GM19372 (cell line): ENCODE data around the gene SUN1.
"Not testable (repeated sequence)": the region's sequence is repeated elsewhere in the genome, so short reads cannot be mapped to it uniquely, and the experiment has no call there.

Experiments used
- ATAC-seq: cut with Tn5 transposase; IDR thresholded peaks from one replicate; pipeline ENCODE4 v1.9.1; 2021; ENCODE audit warnings: mild to moderate bottlenecking, low read depth, moderate library complexity; ENCODE audit not compliant: unreplicated experiment

The SUN1 gene

DNA sequence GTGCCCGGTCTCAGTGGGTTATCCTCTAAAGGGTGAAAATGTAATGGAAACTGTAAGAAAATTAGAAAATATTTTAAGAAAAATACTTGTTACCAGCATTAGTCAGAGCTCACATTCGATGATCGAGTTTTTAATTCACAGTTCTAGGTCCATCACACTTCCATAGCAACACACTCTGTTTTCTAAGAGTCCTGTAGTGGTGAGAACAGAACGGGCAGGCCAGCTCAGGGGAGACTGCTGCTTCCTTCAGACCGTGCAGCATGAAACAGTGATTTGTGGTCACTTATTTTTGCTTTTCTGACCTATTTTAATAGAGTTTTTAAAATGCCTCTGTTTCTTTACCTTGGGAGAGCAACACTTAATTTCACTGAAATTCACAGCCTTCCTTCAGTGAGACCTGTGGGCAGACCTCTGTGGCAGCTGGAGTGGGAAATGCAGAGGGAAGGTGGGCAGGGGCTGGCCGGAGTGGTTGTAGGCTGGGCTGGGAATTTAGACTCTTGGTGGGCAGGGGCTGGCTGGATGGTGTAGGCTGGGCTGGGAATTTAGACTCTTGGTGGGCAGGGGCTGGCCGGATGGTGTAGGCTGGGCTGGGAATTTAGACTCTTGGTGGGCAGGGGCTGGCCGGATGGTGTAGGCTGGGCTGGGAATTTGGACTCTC is 1.5 kb downstream of the SUN1 start:
- no peak for ATAC-seq

DNA sequence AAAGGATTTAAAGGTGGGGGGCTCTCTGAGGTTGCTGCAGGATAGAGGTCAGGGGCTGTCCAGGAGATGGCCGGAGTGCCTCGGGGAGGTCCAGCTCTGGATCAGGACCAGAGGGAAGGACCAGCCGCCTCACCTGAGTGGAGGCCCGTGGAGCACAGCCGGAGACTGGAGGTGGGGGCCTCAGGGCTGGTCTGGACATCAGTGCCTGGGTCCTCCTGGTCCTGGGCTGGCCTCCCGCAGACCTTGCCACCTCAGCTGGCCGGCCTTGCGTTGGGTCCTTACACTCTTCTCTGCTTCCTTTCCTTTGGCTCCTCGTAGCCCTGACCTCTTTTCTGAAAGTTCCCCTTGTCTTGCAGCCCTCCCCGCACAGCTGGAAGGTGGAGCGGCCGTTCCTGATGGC is 2.0 kb downstream of the SUN1 start:
- ATAC-seq, result no peak

DNA sequence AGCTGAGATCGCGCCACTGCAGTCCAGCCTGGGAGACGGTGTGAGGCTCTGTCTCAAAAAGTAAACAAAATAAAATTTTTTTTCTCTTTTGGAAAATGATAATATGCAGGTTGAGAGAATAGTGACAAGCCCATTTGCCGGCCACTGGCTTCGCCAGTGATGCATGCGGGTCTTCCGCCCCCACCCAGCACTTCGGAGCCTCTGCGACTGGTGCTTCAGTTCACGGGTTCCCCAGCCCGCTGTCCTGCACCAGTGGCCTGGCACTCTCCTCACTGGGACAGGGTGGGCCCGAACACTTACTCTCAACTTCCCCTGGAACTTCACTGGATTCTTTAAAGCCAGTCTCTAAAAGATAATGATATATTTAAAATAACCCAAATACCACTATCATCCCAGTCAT is 2.7 kb downstream of the SUN1 start:
- ATAC-seq, result no peak

DNA sequence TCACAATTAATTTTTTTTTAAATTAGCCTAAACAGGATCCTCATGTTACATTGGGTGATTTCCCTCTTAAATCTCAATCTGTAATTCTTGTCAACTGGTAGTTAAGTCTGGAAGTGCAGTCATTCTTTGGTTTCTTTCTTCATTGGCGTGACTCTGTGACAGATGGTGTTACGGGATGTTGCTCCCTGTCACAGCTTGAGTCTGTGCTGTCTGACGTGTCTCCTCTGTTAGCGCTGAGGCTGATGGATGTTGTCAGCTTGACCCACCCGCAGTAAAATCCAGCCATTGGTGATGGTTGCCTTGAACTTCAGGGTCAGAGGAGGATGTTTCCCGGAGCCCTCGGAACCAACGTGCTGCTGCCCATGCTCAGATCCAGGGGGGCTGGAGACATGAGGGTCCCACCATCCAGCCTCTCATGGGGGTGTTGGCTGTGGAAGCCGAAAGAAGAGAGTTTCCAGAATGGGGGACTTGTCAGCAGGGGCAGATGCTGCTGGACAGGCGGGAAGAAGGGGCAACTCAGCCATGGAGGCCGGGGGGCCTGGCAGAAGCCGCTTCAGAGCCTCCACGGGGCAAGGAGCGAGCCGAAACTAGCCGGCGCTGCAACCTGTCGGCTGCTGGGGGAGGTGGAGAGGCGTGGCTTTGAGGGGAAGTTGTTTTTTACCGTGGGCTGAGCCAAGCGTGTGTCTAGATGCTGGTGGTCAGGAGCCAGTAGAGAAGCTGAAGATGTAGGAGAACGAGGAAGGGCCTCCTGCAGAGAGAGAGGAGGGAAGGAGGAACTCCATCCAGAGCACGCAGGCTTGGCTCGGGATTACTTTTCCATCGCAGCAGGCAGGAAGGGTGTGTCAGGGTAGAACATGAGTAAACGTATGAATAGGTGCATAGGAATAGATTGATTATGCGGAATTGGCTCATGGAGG is 3.5 kb downstream of the SUN1 start:
- ATAC-seq, result no peak

DNA sequence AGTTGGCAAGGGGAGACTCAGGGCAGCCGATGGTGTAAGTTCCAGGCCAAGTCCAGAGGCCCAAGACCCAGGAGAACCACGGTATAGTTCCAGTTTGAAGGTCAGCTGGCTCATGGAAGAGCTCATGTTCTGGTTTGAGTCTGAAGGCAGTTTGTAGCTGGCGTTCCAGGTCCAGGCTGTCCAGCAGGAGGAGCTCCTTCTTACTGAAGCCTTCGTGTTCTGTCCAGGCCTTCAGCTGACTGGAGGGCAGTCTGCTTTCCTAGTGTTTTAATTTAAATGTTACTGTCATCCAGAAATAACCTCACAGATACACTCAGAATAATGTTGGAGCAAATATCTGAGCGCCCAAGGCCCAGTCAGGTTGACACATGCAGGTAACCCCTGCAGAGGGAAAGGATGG is 4.2 kb downstream of the SUN1 start:
- ATAC-seq, result no peak

DNA sequence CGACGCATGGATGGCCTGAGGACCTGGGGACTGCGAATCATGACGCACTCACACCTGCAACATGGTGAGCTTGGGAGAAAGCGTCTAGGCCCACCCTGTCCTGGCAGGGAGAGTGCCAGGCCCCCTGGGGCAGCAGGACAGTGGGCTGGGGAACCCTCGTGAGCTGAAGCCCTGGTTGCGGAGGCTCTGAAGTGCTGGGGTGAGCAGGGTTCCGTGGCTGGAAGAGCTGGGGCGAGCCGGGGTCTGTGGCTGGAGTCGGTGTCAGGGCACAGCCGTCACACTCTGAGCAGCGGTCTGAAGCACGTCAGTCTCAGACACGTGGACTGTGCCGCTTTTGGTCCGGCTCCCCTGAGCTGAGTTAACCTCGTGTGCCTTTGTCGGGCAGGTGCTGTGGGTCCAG is 4.7 kb downstream of the SUN1 start:
- ATAC-seq, result no peak

DNA sequence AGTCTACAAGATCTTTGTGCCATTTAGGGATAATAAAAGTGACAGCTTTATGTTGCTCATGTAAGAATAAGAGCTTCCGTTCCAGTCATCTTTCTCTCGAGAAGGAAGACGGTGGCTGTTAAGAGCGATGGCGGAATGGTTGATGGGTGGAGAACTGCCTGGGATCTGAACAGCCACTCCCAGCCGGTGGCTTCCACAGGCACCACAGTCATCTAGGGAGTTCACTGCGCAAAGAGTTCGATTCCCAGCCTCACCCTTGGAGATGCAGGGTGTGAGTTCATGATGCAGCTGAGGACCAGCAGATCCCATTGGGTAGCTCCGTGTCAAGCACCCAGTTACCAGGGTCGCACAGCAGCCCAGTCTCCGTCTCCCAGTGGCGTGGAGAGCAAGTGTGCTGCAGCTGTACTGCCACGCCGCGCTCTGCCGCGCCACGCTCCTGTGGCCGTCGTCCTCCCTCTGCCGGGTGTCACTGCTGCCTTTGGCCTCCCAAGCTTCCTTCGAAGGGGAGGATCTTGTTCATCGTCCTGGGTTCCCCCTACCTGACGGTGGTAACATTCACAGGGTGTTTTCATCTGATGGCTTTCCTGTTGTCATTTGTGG is 7.8 kb downstream of the SUN1 start:
- ATAC-seq, result no peak

DNA sequence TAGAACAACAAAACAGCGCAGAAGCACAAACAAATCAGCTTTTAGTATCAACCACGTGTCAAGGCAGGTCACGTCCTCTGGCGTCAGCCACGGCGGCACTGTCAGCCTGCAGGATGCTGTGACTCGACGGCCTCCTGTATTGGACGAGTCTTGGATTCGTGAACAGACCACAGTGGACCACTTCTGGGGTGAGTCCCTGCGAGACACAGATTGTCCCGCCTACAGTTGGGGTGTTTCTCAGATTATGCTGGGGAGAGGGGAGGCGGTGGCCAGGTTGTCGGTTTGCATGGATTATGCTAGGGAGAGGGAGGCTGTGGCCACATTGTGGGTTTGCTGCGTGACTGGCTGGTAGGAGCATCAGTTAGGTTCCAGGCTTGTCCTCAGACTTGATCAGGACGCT is 9.7 kb downstream of the SUN1 start:
- no peak for ATAC-seq

DNA sequence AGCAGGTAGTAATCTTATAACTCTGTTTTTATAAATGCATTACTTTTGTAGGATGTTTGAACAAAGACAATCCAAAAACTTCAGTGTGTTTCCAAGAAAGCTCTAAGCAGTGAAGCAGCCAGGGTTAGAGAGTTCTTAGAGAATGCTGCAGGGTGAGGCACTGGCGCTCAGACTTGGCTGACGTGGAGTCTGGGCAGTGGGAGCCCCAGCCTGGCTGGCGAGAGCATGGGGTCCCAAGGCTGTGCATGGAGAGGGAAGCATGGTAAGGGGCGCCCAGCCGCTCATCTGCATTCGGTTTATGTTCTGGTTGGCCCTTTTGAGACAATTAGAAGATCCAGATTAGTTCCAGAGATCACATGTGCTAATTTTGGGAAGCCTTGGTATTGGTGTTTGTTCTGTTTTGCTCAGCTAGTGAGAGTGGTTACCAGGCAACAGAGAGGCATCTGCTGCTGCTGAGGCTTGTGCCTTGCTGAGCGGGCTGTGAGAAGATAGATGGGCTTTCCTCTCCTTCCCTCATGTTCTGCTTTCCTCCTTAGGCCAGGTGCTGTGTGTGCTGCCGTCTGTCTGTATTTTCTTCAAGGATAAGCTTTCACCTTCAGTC is 10.3 kb downstream of the SUN1 start:
- no peak for ATAC-seq

DNA sequence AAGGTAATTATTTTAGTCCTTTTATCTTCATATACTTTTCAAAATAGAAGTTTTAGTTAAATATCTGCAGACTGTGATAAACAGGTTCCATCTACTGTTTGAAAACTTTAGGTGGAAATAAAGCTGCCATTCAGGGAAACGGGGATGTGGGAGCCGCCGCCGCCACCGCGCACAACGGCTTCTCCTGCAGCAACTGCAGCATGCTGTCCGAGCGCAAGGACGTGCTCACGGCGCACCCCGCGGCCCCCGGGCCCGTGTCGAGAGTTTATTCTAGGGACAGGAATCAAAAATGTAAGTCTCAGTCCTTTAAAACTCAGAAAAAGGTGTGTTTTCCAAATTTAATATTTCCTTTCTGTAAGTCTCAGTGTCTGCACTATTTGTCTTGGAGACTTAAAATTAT is 11.0 kb downstream of the SUN1 start:
- no peak for ATAC-seq

DNA sequence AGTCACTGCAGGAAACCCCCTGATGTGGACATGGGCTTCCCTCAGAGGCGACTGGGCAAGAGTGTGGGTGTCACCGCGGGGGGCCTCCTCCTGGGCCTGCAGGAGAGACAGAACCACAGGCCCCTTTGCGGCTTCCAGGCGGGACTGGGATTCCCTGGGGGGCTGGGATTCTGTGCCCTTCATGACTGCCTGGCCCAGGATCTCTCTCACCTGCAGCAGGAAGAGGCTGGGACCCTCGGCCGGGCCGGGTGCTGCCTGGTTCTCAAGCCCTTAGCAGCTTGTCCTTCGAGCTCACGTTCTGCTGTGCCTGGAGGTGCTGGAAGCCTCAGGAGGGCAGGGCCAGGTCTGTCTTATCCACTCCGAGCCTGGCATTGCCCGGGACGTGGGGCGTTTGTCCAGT is 11.8 kb downstream of the SUN1 start:
- no peak for ATAC-seq

DNA sequence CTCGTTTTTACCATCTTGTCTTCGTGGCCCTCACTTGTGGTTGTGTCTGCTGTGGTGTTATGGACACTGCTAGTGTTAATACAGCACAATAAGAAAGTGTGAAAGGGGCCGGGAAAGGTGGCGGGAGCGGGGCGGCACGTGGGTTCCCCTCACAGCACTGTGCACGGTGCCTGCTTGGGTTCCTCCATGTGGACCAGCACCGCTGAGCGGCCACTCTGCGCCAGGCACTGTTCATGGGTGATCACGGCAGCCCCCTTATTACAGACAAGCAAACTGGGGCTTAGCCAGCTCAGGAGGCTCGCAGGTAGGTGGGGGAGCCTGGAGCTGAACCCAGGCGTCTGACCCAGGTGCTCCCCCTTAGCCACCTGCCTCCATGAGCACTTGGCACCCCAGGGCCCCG is 12.2 kb downstream of the SUN1 start:
- ATAC-seq, result no peak

DNA sequence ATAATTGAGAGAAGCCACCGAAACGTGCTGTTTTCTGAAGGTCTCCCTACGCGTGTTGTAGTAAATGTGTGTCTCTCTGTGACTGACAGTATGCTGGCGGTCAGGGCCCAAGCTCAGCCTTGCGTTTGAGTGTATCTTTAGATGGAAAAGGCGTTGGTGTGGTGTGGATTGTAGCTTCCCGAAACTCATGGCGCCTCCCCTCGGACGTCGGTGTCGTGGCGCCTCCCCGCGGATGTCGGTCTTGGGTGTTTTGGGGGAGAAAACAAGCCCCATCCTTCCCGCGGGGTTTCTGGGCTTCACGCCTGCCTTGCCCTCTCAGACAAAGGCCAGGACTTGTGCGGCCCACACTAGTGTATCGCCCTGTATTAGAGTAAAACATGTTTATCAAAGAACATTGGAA is 12.8 kb downstream of the SUN1 start:
- ATAC-seq, result no peak

DNA sequence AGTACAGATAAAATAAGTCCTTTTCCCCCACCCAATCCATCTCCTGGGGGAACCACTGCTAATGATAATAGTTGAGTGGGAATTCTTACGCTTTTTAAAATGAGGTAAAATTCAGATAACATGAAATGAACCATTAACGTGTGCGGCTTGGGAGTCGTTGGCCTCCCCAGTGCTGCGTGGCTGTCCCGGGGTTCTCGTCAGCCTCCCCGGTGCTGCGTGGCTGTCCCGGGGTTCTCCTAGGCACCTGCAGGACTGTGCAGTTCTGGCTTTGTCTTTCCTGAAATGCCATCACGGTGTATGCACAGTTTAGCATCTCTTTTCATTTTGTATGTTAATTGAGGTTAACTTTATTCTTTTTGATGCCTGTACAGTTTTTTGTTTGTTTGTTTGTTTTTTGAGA is 13.5 kb downstream of the SUN1 start:
- no peak for ATAC-seq

DNA sequence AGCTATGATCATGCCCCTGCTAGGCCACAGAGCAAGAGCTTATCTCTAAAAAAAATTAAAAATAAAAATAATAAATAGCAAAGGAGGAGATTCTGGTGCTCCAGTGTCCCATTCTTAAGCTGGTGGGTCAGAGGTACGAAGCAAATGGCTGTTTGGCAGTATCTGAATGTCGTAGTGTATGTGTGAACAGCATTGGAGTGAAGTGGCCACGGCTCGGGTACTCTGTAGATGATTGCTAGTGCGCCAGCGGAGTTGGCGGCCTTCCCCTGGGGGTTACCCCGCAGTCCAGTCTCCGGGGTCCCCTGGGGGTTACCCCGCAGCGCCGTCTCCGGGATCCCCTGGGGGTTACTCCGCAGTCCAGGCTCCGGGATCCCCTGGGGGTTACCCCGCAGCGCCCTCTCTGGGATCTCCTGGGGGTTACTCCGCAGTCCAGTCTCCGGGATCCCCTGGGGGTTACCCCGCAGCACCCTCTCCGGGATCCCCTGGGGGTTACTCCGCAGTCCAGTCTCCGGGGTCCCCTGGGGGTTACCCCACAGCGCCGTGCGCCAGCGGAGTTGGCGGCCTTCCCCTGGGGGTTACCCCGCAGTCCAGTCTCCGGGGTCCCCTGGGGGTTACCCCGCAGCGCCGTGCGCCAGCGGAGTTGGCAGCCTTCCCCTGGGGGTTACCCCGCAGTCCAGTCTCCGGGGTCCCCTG is 14.8 kb downstream of the SUN1 start:
- not testable (repeated sequence) for ATAC-seq

DNA sequence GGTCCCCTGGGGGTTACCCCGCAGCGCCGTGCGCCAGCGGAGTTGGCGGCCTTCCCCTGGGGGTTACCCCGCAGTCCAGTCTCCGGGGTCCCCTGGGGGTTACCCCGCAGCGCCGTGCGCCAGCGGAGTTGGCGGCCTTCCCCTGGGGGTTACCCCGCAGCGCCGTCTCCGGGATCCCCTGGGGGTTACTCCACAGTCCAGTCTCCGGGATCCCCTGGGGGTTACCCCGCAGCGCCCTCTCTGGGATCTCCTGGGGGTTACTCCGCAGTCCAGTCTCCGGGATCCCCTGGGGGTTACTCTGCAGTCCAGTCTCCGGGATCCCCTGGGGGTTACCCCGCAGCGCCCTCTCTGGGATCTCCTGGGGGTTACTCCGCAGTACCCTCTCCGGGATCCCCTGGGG is 15.5 kb downstream of the SUN1 start:
- not testable (repeated sequence) for ATAC-seq

DNA sequence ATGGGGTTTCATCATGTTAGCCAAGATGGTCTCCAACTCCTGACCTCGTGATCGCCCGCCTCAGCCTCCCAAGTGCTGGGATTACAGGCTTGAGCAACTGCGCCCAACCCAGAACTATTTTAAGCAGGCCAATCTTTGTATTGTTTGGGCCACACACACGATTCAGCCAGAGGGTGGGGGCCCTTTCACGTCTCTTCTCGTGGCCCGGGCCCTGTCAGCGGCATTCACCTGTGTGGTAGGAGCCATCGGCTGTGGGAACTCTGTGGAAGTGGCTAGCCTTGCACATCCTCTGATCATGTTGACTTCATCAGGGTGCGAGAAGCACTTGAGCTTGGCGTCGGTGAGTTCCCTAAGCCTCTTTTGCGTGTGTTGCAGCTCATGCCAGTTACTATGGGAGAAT is 16.9 kb downstream of the SUN1 start:
- no peak for ATAC-seq

DNA sequence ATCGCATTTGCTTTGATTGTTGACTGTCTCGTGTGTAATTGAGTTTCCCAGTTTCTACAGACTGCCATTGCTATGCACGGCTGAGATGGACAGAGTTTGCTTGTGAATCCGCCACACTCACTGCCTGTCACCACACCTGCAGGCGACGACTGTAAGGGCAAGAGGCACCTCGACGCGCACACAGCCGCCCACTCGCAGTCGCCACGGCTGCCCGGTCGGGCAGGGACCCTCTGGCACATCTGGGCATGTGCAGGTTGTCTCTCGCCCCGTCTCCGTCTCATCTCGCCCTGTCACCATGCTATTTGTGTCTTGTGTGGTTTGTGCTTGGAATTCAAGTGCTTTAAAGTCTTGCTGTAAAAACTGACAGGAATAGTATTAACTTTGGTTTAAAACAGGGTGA is 17.5 kb downstream of the SUN1 start:
- no peak for ATAC-seq

DNA sequence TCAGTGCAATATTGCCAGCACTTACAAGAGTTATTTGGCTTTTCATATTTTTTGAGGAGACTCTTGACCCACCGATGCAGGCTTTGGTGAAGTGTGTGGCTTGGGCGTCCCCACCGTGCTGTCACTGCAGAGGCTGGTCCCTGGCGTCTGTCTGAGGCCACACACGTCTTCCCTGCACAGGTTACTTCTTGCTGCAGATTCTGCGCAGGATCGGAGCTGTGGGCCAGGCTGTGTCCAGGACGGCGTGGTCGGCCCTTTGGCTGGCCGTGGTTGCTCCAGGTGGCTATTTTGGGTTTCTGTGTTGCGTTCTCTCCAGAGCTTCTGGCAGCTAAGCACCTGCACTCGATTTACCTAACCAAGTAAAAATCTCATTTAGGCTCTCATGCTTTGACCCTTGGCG is 18.9 kb downstream of the SUN1 start:
- ATAC-seq, result no peak

DNA sequence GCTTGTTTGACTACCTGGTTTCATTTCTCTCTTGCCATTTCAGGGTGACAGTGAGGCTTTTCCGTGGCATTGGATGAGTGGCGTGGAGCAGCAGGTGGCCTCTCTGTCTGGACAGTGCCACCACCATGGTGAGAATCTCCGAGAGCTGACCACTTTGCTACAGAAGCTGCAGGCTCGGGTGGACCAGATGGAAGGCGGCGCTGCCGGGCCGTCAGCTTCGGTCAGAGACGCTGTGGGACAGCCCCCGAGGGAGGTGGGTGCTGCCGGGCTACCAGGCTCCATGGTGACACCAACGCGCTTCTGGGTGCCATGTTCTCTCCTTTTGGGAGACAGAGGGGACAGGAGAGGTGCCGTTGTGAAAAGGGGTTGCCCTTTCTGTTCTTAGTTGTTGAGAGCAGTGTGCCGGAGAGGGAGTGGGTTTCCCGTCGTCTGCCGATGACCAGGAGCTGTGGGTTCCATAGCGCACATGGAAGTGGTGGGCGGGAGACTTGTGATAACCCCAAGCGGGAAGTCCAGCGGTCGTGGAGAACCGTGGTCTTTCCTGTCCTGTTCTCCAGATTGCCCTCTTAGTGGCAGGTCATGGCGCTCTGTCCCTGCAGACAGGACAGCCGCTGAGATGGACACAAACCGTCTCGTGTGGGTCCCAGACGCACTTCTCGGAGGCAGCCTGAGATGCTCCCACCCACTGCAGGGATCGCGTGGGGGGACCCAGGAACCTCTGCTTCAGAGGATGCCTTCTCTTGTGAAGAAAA is 21.3 kb downstream of the SUN1 start:
- no peak for ATAC-seq
